ENCODE data around the gene TMEM132D.

The TMEM132D gene

DNA sequence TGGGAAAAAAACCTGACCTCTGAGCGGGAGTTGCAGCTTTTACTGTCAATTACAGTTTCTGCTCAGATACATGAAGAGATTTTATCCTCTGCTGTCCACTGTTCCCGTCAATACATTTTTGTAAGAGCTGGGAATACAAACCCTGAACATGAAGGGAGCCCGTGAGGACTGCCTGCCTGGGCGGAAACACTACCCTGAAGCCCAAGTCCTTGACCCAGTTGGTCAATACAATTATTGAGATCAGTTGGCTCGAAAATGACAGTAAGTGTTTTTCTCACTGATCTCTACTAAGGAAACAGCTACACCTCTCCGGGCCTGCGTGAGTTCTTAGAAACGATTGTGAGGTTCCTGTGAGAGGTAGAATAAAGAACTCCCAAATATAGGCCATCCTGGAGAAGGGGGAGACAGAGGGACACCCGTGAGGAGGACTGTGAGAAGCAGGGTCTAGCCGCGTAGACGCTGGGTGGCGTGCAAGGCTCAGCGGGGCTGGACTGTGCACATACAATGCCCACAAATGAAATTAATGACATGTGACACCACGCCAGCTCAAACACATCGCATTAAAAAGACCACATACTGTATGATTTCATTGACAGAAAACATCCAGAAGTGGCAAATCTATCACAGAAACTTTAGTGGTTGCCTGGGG, 509.5 kb downstream of the TMEM132D start:
- Histone ChIP-seq H3K79me1 (replicated peaks; ENCODE audit: low read length, poor library complexity, severe bottlenecking) (no peaks in the 10 kb centered on the region), H2BK12ac (ENCODE audit: low read length in 2 of 2) (no peak overlapping the region), H3K27ac (ENCODE audit: low read length, poor library complexity, severe bottlenecking) (no peak overlapping the region), H3K18ac (ENCODE audit: low read depth in 1 of 2, low read length in 2 of 2) (no peak overlapping the region), H3K9me3 (ENCODE audit: control insufficient read depth, low read length) (peaks cover 37% of the 10 kb centered on the region), H3K4ac (ENCODE audit: low read depth in 1 of 2, low read length in 2 of 2) (no peak overlapping the region), H3K4me2 (ENCODE audit: low read length, poor library complexity, severe bottlenecking) (no peak overlapping the region), H3K23ac (ENCODE audit: low read length in 2 of 2) (no peak overlapping the region), H3K4me1 (ENCODE audit: control insufficient read depth, insufficient read depth, low read depth, low read length) (no peaks in the 10 kb centered on the region), H4K8ac (ENCODE audit: low read length) (no peak overlapping the region), H2BK120ac (ENCODE audit: low read depth, low read length) (no peak overlapping the region), H3K9ac (ENCODE audit: low read length) (no peak overlapping the region), H3K27me3 (ENCODE audit: control insufficient read depth in 1 of 2, insufficient read depth in 1 of 2, low read length in 2 of 2) (no peaks in the 10 kb centered on the region), H3K36me3 (ENCODE audit: control insufficient read depth in 1 of 2, insufficient read depth in 2 of 2, low read depth in 1 of 2, low read length in 2 of 2) (no peaks in the 10 kb centered on the region), H2AK5ac (ENCODE audit: low read length, severe bottlenecking) (no peak overlapping the region), H2AFZ (ENCODE audit: low read depth, low read length) (no peak overlapping the region), H2BK15ac (ENCODE audit: low read depth, poor library complexity, severe bottlenecking) (no peak overlapping the region), H3K14ac (ENCODE audit: low read length in 2 of 2) (no peak overlapping the region), H4K91ac (ENCODE audit: low read length) (no peak overlapping the region), H2BK5ac (ENCODE audit: low read depth, low read length, poor library complexity, severe bottlenecking) (no peak overlapping the region), H3K4me3 (ENCODE audit: insufficient read depth in 1 of 2, low read depth in 1 of 2, low read length in 2 of 2) (no peak overlapping the region)
- 75% methylated on average over 13 of the region's 16 CpGs for WGBS
- no peak for DNase-seq

- H3K9ac ChIP-seq (ENCODE audit: low read length) = no peak overlapping the region
- H3K14ac ChIP-seq (ENCODE audit: low read length in 2 of 2) = no peak overlapping the region
- 57% methylated on average over 5 of the region's 5 CpGs for WGBS
- no peak overlapping the region for H3K18ac ChIP-seq (ENCODE audit: low read depth in 1 of 2, low read length in 2 of 2)
- no peak overlapping the region for H2BK120ac ChIP-seq (ENCODE audit: low read depth, low read length)
- no peak overlapping the region for H3K4ac ChIP-seq (ENCODE audit: low read depth in 1 of 2, low read length in 2 of 2)
- no peak for DNase-seq
- H4K91ac ChIP-seq (ENCODE audit: low read length) = no peak overlapping the region
- no peak overlapping the region for H3K4me2 ChIP-seq (ENCODE audit: low read length, poor library complexity, severe bottlenecking)
- H3K36me3 ChIP-seq (ENCODE audit: control insufficient read depth in 1 of 2, insufficient read depth in 2 of 2, low read depth in 1 of 2, low read length in 2 of 2) = no peaks in the 10 kb centered on the region
- no peak overlapping the region for H2BK12ac ChIP-seq (ENCODE audit: low read length in 2 of 2)
- H3K9me3 ChIP-seq (ENCODE audit: control insufficient read depth, low read length) = peaks cover 30% of the 10 kb centered on the region
- no peaks in the 10 kb centered on the region for H3K4me1 ChIP-seq (ENCODE audit: control insufficient read depth, insufficient read depth, low read depth, low read length)
- H4K8ac ChIP-seq (ENCODE audit: low read length) = no peak overlapping the region
- no peak overlapping the region for H2AK5ac ChIP-seq (ENCODE audit: low read length, severe bottlenecking)
- no peak overlapping the region for H3K27ac ChIP-seq (ENCODE audit: low read length, poor library complexity, severe bottlenecking)
- no peak overlapping the region for H2AFZ ChIP-seq (ENCODE audit: low read depth, low read length)
- H3K4me3 ChIP-seq (ENCODE audit: insufficient read depth in 1 of 2, low read depth in 1 of 2, low read length in 2 of 2) = no peak overlapping the region
- no peaks in the 10 kb centered on the region for H3K27me3 ChIP-seq (ENCODE audit: control insufficient read depth in 1 of 2, insufficient read depth in 1 of 2, low read length in 2 of 2)
- no peak overlapping the region for H3K23ac ChIP-seq (ENCODE audit: low read length in 2 of 2)
- H3K79me1 ChIP-seq (replicated peaks; ENCODE audit: low read length, poor library complexity, severe bottlenecking) = no peaks in the 10 kb centered on the region
- H2BK5ac ChIP-seq (ENCODE audit: low read depth, low read length, poor library complexity, severe bottlenecking) = no peak overlapping the region
- H2BK15ac ChIP-seq (ENCODE audit: low read depth, poor library complexity, severe bottlenecking) = no peak overlapping the region
Measured at GRCh38 chr12:129393357-129393937, 510.4 kb downstream of the TMEM132D start.

DNA sequence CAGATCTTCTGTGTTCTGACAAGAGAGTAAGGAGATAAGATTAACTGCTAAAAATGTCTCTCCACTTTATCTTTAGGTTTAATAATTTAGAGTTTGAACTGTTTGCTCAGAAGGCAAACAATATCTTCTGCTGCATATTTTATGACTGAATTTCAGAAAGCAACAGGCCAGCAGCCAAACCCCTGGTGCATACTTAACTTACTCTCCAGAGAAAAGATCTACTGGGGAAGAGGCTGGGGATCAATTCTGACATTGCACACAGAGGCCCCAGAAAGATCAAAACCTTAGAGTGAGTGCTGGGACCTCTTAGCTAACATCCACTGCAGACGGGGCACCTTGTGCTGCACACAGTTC, 518.2 kb downstream of the TMEM132D start:
- WGBS = 91% methylated on average over 1 of the region's 1 CpG
- Histone ChIP-seq H3K9ac (ENCODE audit: low read length) (no peak overlapping the region), H3K14ac (ENCODE audit: low read length in 2 of 2) (no peak overlapping the region)

GRCh38 chr12:129383956-129384355, 519.9 kb downstream of the TMEM132D start:
- H2BK15ac ChIP-seq (ENCODE audit: low read depth, poor library complexity, severe bottlenecking) = no peak overlapping the region
- no peaks in the 10 kb centered on the region for H3K36me3 ChIP-seq (ENCODE audit: control insufficient read depth in 1 of 2, insufficient read depth in 2 of 2, low read depth in 1 of 2, low read length in 2 of 2)
- no peak overlapping the region for H3K4me2 ChIP-seq (ENCODE audit: low read length, poor library complexity, severe bottlenecking)
- peaks cover 25% of the 10 kb centered on the region for H3K9me3 ChIP-seq (ENCODE audit: control insufficient read depth, low read length)
- no peak overlapping the region for H3K27ac ChIP-seq (ENCODE audit: low read length, poor library complexity, severe bottlenecking)
- H2BK5ac ChIP-seq (ENCODE audit: low read depth, low read length, poor library complexity, severe bottlenecking) = no peak overlapping the region
- H4K91ac ChIP-seq (ENCODE audit: low read length) = no peak overlapping the region
- H3K27me3 ChIP-seq (ENCODE audit: control insufficient read depth in 1 of 2, insufficient read depth in 1 of 2, low read length in 2 of 2) = no peaks in the 10 kb centered on the region
- no peak overlapping the region for H3K4ac ChIP-seq (ENCODE audit: low read depth in 1 of 2, low read length in 2 of 2)
- H2BK12ac ChIP-seq (ENCODE audit: low read length in 2 of 2) = no peak overlapping the region
- H3K14ac ChIP-seq (ENCODE audit: low read length in 2 of 2) = no peak overlapping the region
- H3K23ac ChIP-seq (ENCODE audit: low read length in 2 of 2) = no peak overlapping the region
- H3K9ac ChIP-seq (ENCODE audit: low read length) = no peak overlapping the region
- H3K79me1 ChIP-seq (replicated peaks; ENCODE audit: low read length, poor library complexity, severe bottlenecking) = no peaks in the 10 kb centered on the region
- H4K8ac ChIP-seq (ENCODE audit: low read length) = no peak overlapping the region
- H3K4me1 ChIP-seq (ENCODE audit: control insufficient read depth, insufficient read depth, low read depth, low read length) = no peaks in the 10 kb centered on the region
- 85% methylated on average over 9 of the region's 9 CpGs for WGBS
- H2AFZ ChIP-seq (ENCODE audit: low read depth, low read length) = no peak overlapping the region
- DNase-seq = no peak
- no peak overlapping the region for H3K18ac ChIP-seq (ENCODE audit: low read depth in 1 of 2, low read length in 2 of 2)
- H2AK5ac ChIP-seq (ENCODE audit: low read length, severe bottlenecking) = no peak overlapping the region
- no peak overlapping the region for H2BK120ac ChIP-seq (ENCODE audit: low read depth, low read length)
- H3K4me3 ChIP-seq (ENCODE audit: insufficient read depth in 1 of 2, low read depth in 1 of 2, low read length in 2 of 2) = no peak overlapping the region

More for the DNA sequence above, 518.2 kb downstream of the TMEM132D start:
- Histone ChIP-seq H3K4me3 (ENCODE audit: insufficient read depth in 1 of 2, low read depth in 1 of 2, low read length in 2 of 2) (no peak overlapping the region), H3K27ac (ENCODE audit: low read length, poor library complexity, severe bottlenecking) (no peak overlapping the region), H2BK120ac (ENCODE audit: low read depth, low read length) (no peak overlapping the region), H2AFZ (ENCODE audit: low read depth, low read length) (no peak overlapping the region), H2BK5ac (ENCODE audit: low read depth, low read length, poor library complexity, severe bottlenecking) (no peak overlapping the region), H3K4me2 (ENCODE audit: low read length, poor library complexity, severe bottlenecking) (no peak overlapping the region), H3K4me1 (ENCODE audit: control insufficient read depth, insufficient read depth, low read depth, low read length) (no peaks in the 10 kb centered on the region), H2BK15ac (ENCODE audit: low read depth, poor library complexity, severe bottlenecking) (no peak overlapping the region), H3K36me3 (ENCODE audit: control insufficient read depth in 1 of 2, insufficient read depth in 2 of 2, low read depth in 1 of 2, low read length in 2 of 2) (no peaks in the 10 kb centered on the region), H4K8ac (ENCODE audit: low read length) (no peak overlapping the region), H4K91ac (ENCODE audit: low read length) (no peak overlapping the region), H3K18ac (ENCODE audit: low read depth in 1 of 2, low read length in 2 of 2) (no peak overlapping the region), H3K9me3 (ENCODE audit: control insufficient read depth, low read length) (peaks cover 27% of the 10 kb centered on the region), H3K27me3 (ENCODE audit: control insufficient read depth in 1 of 2, insufficient read depth in 1 of 2, low read length in 2 of 2) (no peaks in the 10 kb centered on the region), H3K79me1 (replicated peaks; ENCODE audit: low read length, poor library complexity, severe bottlenecking) (no peaks in the 10 kb centered on the region), H3K4ac (ENCODE audit: low read depth in 1 of 2, low read length in 2 of 2) (no peak overlapping the region), H2AK5ac (ENCODE audit: low read length, severe bottlenecking) (no peak overlapping the region), H2BK12ac (ENCODE audit: low read length in 2 of 2) (no peak overlapping the region), H3K23ac (ENCODE audit: low read length in 2 of 2) (no peak overlapping the region)
- no peak for DNase-seq

Measured in mesenchymal stem cell (in vitro differentiated cells and primary cell).